Nephron progenitor cell (in vitro differentiated cells): ENCODE data around the gene PRKCE.
"Not testable (repeated sequence)": the region's sequence is repeated elsewhere in the genome, so short reads cannot be mapped to it uniquely, and the experiment has no call there.

ENCODE experiments used
- DNase-seq: peaks from one replicate; pipeline ENCODE4 v3.0.0; 2021
- H3K27ac Mint-ChIP-seq: 2 replicates; pipeline ENCODE4 v1.8.0; 2021; ENCODE audit warnings: mild to moderate bottlenecking, moderate library complexity, mixed read lengths
- H3K27me3 Mint-ChIP-seq: 2 replicates; pipeline ENCODE4 v1.8.0; 2021; ENCODE audit warnings: mild to moderate bottlenecking, low read depth, mixed read lengths; ENCODE audit not compliant: poor library complexity
- H3K36me3 Mint-ChIP-seq: 2 replicates; pipeline ENCODE4 v1.8.0; 2021; ENCODE audit warnings: low read depth, mixed read lengths
- H3K4me1 Mint-ChIP-seq: 2 replicates; pipeline ENCODE4 v1.8.0; 2021; ENCODE audit warnings: mixed read lengths
- H3K4me3 Mint-ChIP-seq: 2 replicates; pipeline ENCODE4 v1.8.0; 2021; ENCODE audit warnings: mild to moderate bottlenecking, moderate library complexity, mixed read lengths
- H3K9me3 Mint-ChIP-seq: 2 replicates; pipeline ENCODE4 v1.8.0; 2021; ENCODE audit warnings: mild to moderate bottlenecking, moderate library complexity, mixed read lengths
- CTCF ChIP-seq: fragments of 200-600 bp; sonication (generic); IDR thresholded peaks from 2 replicates; pipeline ENCODE4 v1.5.0; 2021; ENCODE audit warnings: antibody characterized with exemption

The PRKCE gene

GRCh38 chr2:46210063-46210462 is 558.6 kb downstream of the PRKCE start:
- Mint-ChIP-seq H3K9me3 (peaks cover 40% of the 10 kb centered on the region), H3K27ac (no peak overlapping the region)

GRCh38 chr2:46211461-46211860 is 560.0 kb downstream of the PRKCE start:
- Mint-ChIP-seq H3K36me3 (no peaks in the 10 kb centered on the region), H3K27me3 (peaks cover 12% of the 10 kb centered on the region), H3K9me3 (peaks cover 51% of the 10 kb centered on the region), H3K27ac (no peak overlapping the region), H3K4me1 (no peaks in the 10 kb centered on the region), H3K4me3 (no peak overlapping the region)
- no peak for TF ChIP-seq CTCF
- DNase-seq, result no peak

More at GRCh38 chr2:46210063-46210462, 558.6 kb downstream of the PRKCE start:
- Mint-ChIP-seq H3K4me1 (no peaks in the 10 kb centered on the region), H3K36me3 (no peaks in the 10 kb centered on the region), H3K27me3 (peaks cover 12% of the 10 kb centered on the region), H3K4me3 (no peak overlapping the region)
- TF ChIP-seq CTCF, result no peak
- DNase-seq, result no peak

GRCh38 chr2:46213906-46214305 is 562.4 kb downstream of the PRKCE start:
- no peak for DNase-seq
- Mint-ChIP-seq H3K9me3 (peaks cover 60% of the 10 kb centered on the region), H3K36me3 (peaks cover 5% of the 10 kb centered on the region), H3K27me3 (peaks cover 7% of the 10 kb centered on the region), H3K4me3 (no peak overlapping the region), H3K27ac (no peak overlapping the region), H3K4me1 (no peaks in the 10 kb centered on the region)
- TF ChIP-seq CTCF, result no peak

- Mint-ChIP-seq H3K27ac (no peak overlapping the region), H3K36me3 (peaks cover 5% of the 10 kb centered on the region), H3K4me1 (no peaks in the 10 kb centered on the region), H3K9me3 (peaks cover 59% of the 10 kb centered on the region), H3K27me3 (peaks cover 7% of the 10 kb centered on the region), H3K4me3 (no peak overlapping the region)
- TF ChIP-seq CTCF, result no peak
- no peak for DNase-seq
These were observed 564.7 kb downstream of the PRKCE start for GRCh38 chr2:46216213-46216612.

- H3K27me3 Mint-ChIP-seq, H3K27ac Mint-ChIP-seq, H3K4me3 Mint-ChIP-seq, H3K4me1 Mint-ChIP-seq, H3K36me3 Mint-ChIP-seq, DNase-seq: not testable (repeated sequence)
- H3K9me3 Mint-ChIP-seq, result peaks cover 41% of the 10 kb centered on the region
These were observed 572.0 kb downstream of the PRKCE start for GRCh38 chr2:46223514-46223913.

GRCh38 chr2:46225150-46225625 is 573.7 kb downstream of the PRKCE start:
- no peak for TF ChIP-seq CTCF
- Mint-ChIP-seq H3K4me1 (peaks cover 5% of the 10 kb centered on the region), H3K36me3 (no peaks in the 10 kb centered on the region), H3K9me3 (peaks cover 29% of the 10 kb centered on the region), H3K4me3 (no peak overlapping the region), H3K27me3 (peaks cover 4% of the 10 kb centered on the region), H3K27ac (no peak overlapping the region)
- no peak for DNase-seq
